HPDE6-E6E7 (cell line): Measurements from ENCODE around the gene GAS7.

Experiments used
- DNase-seq: peaks from one replicate; pipeline ENCODE4 v3.0.0; 2011; ENCODE audit warnings: missing footprints; ENCODE audit errors: extremely low spot score

GAS7 gene

DNA sequence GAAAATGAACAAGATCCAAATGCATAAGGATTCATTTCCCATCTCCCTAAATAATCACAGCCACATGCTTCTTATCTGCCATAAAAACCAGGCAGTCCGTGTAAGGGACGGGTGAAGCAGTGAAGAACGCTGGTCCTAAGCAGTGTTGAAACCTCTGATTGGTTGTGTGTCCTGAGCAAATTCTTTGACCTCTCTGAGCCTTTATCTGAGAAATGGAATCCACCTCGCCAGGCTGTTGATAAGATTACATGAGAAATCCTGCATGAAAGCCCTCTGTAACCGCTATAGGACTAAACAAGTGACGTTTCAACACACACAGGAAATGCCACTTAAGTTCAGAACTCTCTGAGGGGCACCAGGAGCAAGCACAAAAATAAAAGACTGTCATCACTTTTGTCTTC is 26.8 kb downstream of the GAS7 start:
- DNase-seq: no peak

DNA sequence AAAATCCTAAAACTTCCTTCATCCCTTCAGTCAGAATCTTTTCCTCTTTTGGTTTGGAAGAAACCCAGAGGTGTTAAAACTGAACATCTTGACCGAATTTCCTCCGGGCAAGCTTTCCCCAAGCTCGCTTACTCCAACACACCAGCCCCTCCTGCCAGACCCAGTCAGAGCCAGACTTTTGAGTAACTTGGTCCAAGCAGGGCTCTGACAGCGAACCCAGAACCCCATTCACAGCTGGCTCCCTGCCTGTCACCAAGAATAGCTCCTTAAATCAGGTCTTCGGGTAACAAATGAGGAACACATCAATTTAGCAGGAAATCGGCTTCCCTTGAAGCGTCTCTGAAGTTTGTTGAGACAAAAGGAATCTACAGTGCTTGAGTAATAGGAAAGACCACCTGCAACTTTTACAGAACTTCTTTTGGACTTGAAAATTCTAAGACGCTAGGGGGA is 27.3 kb downstream of the GAS7 start:
- no peak for DNase-seq

DNA sequence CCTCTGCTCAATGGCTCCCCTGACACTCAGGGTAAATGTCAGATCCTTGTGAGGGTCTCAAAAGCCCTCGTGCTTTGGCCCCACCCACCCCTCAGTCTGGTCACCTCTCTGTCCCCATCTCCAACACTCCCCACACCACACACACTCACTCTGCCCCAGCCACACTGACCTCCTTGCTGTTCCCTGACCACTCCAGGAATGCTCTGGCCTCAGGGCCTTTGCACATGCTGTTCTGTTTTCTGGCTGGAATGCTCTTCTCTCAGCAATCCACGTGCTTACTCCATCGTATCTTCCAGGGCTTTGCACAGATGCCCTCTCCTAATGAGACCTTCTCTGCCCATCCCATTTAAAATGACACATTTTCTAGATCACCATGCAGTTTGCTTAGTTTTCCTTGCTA is 28.2 kb downstream of the GAS7 start:
- no peak for DNase-seq

DNA sequence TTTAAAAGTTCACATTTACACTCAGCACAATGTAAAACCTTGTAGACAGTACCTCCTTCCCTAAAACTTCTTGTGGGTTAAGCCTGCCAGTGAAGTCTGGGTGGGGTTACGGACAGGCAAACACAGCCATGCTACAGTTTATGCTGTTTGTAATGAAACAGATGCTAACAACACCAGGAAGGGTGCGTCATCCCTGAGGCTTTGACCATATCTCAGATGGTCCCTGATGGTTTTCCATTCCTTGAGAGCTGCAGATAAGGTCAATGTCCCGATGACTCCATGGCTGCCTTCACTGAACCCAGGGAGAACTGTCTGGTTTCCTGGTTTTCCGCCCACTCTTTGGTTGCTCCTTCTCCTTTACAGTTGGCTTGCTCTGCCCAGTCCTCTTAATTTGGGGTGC is 29.1 kb downstream of the GAS7 start:
- no peak for DNase-seq

DNA sequence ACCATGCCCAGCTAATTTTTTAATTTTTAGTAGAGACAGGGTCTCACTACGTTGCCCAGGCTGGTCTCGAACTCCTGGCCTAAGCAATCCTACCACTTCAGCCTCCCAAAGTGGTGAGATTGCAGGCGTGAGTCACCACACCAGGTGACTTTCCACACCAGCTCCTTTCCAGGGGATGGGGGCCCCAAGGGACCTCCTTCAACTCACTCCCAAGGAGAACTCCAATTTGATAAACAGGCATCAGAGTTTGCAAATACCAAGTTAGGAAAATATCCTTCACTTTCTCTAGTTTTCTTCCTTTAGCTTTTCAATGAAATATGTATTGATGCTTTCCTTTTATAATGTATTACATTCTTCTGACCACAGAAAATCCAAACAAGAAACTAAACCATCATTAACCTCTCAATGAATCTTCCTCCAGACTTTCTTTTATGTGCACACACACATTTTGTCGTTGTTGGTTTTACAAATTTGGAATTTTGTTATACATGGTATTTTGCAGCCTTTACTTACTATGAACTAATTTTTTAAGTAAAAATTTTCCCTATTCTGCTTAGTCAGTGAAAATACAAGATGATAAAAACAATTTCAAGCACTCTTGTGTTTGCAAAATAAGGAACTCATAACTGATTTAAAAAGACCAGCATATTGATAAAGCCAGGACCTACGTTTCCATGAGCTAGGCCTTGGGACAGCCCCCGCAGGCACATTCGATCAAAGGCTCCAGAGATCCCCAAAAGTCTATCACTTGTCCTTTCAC is 32.0 kb downstream of the GAS7 start:
- no peak for DNase-seq

DNA sequence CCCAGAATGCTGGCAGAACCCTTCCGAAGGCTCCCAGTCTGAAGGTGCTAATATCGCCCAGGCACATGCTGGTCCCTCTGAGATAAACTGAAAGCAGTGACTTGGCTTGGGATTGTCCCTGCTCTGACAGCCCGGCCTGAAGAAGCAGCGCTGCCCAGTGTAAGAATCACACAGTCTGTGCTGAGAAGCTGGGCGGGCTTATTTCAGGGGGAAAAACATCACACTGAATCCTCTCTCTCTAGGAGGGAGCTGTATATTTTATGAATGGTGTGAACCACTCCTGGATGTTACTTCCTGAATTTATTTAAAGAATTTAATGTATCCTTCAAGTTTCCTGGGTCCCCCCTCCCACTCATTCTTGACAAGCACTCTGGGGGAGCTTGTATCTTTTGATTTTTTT is 36.3 kb downstream of the GAS7 start:
- no peak for DNase-seq

DNA sequence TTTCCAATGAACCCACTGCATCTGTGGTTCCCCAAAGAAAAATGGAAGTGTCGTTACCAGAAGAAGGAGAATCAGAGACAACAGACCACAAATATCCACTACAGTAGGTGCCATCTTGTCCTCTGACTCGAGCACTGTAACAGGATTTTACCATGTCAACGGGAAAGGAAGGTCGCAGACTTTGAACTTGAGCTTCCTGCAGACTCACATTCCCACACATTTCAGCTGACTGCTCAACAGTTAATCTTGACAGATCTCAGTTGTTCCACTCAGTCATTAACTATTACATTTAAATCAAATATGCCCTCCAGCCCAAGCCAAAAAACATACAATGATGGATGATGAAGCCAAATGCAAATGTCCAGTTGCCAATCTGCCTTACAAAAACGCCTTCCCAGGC is 37.0 kb downstream of the GAS7 start:
- DNase-seq: no peak

DNA sequence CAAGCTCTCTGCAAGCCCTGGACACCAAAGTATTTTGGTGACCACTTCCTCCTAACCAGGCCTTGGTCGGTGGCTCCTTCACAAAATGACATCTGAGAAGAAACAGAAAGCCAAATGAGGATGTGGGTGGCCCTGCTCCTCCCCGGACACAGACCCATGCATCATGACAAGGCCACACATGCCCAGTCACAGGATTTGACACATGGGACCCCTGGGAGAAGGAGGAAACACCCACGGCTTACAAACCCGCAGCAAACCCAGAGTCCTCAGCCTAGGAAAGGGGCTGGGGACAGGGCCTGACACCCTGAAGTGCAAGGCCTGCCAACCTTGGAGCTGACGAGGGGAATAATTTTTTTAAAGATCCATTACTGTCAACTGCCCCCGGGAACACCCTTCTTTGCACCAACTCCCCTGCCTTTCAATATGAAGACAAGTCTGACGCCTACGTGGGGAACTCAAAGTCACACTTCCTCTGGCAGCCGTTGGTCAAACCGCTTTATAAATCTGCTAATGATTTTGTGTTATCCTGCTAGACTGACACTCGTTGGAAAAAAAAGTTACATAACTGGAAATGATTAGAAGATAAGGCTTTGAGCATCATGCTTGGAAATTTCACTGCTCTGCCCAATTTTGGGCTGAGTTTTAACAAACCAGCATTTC is 41.3 kb downstream of the GAS7 start:
- DNase-seq: no peak

DNA sequence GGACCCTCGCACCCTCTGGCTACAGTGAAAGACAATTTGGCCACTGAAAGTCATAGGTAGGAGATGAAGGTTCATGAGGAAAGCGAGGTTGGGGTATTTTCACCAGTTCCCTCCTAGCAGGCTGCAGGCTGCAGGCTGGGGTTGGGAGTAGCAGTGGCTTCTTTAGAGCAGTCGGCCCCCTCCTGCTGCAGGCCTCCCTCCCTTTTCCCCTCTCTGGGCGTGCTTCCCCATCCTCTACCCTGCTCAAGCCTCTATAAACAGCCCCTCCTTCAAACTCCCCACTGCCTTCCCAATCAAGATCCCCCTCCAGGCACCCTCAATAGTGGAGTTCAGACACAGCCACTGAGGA is 41.8 kb downstream of the GAS7 start:
- DNase-seq: no peak

DNA sequence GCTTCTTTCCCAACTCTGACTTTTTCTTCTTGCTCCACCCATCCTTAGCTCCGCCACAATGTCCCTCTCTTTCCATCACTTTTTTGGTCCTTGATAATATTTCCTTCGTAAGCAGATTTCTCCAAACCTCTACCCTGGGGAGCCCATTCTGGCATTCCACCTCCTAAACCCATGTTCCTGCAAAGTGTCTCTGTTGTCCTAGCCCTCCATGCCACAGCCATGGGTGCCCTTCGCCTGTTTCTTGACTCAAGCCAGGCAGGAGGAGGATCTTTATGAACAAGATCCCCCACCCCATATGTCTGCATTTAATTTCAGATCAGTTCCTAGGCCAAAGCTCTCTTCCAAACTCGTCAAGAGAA is 42.4 kb downstream of the GAS7 start:
- no peak for DNase-seq

DNA sequence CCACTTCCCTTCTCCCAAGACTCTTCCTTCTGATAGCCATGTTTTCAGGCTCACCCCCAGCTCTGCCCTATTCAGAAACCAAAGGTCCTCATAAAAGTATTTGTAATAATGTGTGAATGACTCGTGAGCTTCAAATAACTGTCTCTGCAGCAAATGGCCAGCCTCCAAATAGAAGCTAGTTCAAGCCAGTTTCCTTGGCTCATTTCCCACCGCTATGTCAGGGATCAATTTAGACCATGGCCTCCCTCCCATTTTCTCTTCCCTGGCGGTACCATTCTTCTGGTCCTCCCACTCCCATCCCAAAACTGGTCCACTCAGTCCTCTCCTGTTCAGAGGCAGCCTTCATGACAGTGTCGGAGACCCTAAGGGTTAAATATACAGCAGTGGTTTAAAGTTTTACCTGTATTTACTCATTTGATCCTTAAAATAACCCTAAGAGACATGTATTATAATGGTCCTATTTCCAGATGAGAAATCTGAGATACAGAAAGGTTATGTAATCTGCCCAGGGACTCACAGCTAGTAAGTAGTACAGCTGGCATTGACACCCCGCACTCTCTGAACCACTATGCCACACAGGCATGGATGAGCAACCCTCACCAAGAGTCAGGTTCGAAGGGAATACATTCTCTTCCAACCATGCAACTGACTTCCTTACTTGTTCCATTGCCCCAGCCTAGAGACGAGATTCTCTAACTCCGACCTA is 42.9 kb downstream of the GAS7 start:
- no peak for DNase-seq

DNA sequence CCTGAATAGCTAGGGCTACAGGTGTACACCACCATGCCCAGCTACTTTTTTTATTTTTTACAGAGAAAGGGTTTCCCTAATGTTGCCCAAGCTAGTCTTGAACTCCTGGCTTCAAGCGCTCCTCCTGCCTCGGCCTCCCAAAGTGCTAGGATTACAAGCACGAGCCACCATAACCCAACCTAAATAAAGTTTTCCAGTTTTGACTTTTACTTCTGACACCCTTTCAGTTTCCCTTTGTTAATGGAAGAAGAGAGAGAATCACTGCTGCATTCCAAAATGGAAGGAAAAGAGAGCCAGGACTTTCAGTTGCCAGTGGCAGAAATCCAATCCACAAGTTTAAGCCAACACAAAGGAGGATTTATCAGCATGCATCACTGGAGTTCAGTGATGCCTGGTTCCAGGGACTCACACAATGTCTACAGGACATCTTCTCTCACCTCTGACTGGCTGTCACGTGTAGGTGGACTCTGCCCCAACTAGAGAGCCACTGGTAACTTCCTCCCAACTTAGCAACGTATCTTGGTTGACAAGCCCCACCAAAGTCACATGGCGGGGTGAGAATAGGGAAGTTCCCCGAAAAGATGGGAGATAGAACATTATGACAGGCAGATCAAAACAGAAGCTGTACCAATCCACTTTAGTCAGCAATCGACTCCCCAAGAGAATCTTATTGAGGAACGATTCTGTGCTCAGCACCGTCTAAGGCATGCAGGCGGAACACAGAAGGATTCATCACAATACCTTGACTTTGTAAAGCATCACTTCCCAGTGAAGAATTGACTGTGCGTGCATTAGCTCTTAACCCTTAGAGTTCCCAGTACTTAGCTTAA is 46.5 kb downstream of the GAS7 start:
- DNase-seq: no peak

DNA sequence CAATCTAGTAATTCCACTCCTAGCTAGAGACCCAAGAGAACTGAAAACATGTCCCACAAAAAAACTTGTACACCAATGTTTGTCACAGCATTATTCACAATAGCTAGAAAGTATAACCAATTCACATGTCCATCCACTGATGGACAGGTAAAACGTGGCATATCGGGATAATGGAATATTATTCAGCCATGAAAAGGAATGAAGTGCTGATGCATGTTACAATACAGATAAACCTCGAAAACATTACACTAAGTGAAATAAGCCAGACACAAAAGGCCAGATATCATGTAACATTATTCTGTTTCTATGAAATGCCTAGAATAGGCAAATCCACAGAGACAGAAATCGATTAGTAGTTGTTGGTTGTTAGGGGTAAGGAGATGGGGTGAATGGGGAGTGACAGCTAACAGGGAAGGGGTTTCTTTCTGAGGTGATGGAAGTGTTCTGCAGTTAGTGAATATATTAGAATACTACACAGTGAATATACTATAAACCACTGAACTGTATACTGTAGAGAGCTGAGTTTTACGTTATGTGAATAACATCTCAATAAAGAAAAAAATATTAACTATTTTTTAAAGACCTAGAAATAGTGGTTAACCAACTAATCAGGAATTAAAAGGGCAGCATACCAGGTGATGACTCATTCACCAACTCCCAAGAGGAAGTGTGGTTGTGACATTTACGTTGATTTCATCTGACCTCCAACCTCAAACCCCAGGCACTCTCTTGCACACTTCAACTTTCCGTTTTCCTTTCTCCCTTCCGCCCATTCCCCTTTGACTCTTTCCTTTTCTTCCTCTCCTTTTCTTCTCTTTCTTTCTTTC is 48.6 kb downstream of the GAS7 start:
- no peak for DNase-seq

DNA sequence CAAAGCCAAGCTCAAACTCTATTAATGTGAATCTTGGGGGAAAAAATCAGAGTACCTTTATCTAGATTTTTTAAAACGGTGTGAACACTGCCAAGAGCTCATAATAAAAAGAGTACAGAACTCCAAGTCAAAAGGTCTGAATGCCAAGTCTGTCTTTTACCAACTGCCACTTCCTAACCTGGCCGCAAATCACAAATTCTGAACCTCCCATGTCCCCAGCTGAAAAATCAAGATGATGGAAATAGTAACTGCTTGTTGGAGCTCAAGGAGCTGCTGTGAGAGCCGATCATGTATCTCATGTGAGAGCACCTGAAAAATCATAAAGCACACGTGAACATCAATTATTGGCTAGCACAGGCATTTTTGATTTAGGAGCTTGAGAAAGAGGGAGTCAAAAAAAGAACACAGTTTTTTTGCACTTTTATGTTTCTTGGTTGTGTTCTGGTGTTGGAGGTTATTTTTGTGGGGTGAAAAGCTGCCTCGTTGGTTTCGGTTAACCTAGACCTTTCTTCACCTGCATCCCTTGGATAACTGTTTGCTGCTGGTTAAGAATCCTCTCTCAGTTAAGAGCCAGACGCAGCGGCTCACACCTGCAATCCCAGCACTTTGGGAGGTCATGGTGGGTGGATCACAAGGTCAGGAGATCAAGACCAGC is 50.5 kb downstream of the GAS7 start:
- no peak for DNase-seq

DNA sequence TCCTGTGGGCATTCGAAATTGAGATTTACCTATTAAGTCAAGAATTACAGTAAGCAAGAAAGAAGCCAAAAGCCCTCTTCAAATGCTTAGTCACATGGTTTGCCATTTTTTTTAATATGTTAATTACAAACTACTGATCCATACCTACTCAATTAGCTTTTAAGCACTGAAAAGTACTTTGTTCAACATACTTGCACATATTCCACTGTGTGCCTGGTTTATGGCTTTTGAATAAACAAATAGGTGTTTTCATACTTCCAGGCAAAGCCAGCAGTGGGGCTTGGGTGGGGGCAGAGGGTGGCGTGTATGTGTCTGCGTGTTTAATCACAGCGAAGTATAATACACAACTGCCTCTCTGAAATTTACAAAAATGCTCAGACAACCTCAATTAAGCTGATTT is 51.4 kb downstream of the GAS7 start:
- no peak for DNase-seq

DNA sequence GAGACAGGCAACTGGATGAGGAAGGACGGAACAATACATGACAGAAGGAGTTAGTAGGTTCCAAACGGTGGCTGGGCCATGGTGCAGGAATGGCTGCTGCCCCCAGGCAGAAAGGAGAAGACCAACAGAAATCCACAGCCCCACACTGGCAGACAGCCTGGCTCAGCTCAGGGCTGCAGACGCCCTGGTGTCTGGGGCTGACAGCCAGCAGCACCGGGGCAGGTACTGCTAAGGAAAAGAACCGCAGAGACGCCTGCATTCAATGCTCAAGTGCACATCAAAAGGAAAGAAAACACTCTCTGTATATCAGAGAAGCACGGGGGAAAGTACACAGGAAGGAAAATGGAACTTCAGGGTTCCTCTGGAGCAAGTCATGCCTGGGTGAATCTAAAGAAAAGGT is 53.4 kb downstream of the GAS7 start:
- no peak for DNase-seq

DNA sequence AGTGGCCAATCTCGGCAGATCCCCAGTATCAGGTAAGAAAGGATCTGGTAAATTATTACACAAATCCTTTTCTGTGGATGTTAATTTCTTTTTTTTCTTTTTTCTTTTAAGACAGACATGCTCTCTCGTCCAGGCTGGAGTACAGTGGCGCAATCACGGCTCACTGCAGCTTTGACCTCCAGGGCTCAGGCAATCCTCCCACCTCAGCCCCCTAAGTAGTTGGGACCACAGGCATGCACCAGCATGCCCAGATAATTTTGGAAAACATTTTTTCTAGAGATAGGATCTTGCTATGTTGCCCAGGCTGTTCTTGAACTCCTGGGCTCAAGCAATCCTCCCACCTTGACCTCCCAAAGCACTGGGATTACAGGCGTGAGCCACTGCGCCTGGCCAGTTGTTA is 54.0 kb downstream of the GAS7 start:
- DNase-seq: no peak

DNA sequence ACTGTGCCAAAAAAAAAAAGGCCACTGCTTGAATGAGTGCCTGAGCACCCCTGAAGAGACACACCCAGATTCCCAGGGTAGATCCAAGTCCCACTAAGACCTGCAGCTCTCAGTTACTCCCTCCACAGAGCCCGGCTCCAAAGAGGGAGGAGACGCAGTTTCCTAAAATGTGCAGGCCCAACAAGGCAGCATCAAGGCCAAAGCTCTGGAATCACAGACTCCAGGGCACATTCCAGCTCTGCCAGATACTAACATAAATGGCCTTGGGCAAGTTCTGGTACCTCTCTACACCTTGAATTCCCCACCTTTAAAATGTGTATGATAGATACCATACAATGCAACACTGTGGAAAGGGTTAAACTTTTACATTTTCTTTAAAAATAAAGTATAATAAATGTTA is 57.0 kb downstream of the GAS7 start:
- DNase-seq: no peak

DNA sequence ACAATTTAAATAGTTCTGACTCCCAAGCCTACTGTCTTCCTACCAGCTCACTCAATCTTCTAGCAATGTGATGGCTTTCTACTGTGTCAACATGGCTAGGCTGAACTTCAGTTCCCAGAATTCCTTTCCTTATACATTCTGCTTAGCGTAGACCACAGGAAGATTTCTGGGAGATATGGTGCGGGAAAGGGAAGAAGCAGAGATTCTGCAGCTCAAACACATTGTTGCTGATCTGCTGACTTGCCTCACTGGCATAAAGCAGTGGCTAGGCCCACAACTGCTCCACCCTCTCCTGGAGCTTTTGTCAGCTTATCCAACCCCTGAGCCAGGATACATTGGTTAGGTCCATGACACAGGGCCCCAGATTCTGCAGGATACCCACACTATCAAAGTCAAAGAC is 58.8 kb downstream of the GAS7 start:
- DNase-seq: no peak

DNA sequence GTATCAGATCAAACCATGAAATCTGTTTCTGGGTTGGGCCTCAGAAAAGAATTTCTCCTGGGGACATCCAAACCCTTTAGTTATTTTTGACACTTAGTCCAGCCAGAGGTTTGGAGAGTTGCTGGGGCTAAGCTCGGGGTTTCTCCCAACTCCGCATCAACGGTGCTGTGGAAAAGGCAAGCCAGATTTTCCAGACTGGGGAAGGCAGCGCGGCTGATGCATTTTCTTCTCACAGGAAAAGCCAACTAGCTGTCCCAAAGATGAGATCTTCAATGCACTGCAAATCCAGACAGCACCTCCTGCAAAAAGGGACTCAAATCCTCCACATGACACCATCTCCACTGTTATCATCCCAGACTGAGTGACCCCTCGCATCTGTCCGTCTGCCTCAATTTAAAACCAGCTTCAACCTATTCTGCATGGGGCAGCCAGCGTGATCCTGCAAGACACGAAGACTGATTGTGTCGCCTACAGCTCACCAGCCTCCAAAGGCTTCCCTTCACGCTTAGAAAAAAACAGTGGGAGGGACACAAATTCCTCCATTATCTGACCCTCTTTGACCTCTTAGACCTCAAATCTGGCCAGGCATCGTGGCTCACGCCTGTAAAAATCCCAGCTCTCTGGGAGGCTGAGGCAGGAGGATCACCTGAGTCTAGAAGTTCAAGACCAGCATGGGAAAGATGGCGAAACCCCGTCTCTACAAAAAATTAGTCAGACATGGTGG is 62.0 kb downstream of the GAS7 start:
- no peak for DNase-seq
